D341Med (cell line): ENCODE results near the gene CIBAR2.
A peak's percentile ranks its signal among the peaks of the same experiment; 100 is the strongest.

Source experiments
- DNase-seq: peaks from one replicate; pipeline ENCODE4 v3.0.0; 2012; ENCODE audit warnings: low spot score

The CIBAR2 gene

DNA sequence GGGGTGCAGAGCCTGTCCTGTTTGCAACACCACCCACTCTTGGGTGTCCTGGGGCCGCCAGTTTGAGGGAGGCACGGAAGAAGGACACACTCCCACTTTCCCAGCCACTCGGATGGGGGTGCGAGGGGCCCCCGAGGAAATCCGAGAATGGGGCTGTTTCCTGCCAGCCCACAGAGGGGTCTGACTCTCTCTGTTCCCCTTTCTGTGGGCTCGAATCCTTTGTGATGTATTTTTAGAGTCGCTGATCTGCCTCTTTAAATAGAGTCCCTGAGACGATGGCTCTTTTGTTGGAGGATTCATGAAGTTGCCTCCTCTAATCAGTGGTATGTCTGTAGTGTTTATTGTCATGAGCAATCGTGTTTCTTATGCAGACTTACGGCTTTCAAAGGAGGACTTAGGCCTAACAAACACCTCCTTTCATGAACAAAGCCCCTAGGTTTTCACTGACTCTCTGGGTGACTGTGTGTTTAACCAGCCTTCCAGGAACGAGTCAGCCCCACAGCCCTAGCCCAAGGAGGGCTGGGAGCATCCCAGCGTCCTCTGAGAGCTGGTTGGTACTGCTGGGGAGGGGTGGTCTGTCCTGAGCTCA is 29.1 kb downstream of the CIBAR2 start:
- DNase-seq: no peak

DNA sequence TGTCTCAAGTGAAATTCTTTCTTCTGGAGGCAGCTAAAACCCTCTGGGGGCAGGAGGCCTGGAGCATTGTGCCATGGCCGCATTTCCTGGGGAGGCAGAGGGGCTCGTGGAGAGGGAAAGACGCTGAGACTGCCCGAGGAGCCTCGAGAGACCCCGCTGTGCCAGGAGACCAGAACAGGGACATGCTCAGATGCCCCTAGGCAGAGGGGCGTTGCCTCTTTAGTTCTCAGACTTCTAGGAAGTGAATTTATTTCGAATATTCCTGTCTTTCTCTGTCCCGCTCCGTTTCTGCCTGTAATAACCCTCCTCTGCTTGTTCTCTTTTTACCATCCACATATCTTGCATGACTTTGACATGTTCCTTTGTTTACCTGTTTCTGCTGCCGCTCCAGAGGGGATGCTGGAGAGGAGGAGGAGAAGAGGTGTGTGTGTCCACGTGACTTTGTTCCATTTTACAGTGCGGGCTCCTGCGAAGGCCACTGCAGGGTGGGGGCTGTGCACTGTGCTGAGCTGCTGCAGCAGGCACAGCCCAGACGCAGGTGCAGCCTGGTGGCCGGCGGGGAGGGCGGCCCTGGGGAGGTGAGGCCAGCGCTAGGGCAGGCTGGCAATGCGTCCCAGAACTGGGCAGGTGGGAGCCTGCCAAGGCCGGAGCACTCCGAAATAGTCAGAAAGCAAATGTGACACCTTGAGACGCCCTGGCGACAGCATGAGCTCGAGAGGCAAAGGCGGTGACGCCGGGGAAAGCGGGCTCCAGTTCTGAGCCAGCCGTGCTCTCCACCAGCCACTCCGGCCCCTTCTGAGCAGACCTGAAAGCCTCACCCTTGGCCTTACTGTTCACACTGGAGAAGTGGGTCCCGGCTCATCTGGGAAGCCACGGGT is 29.9 kb downstream of the CIBAR2 start:
- DNase-seq: no peak

DNA sequence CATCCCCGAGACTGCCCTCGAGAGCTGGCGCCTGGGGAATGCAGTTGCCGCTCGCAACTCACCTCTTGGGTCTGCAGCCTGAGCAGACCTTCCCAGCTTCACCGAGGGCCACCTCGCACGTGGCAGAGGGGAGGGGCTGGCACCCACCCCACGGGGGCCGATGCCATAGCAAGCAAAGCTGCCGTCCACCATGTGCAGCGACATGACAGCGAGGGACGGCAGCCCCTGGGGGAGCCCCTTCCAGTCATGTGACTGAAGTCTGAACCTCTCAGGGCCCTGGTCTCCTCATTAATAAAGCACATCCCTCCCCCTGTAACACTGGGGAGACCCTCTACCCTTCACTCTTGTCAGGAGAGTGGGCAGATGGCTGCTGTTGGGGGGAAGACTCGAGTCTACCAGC is 30.5 kb downstream of the CIBAR2 start:
- no peak for DNase-seq

DNA sequence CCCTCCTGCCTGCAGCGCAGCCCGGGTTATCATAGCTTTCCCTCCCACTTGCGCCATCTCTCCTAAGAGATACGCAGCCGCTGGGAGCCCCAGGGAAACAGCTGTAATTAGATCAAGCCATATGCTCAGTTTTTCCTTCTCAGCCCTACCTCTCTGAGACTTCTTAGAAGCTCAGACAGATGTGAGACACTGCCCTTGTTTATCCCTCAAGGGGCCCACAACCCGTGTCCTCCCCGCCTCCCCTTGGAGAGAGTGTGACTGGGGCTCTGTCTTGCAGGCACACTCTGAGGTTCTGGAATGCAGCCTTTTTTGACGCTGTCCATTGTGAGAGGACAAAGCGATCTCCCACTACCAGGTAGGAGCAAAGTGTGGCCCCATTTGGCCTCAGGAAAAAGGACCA is 31.2 kb downstream of the CIBAR2 start:
- peak; percentile 67 for DNase-seq

DNA sequence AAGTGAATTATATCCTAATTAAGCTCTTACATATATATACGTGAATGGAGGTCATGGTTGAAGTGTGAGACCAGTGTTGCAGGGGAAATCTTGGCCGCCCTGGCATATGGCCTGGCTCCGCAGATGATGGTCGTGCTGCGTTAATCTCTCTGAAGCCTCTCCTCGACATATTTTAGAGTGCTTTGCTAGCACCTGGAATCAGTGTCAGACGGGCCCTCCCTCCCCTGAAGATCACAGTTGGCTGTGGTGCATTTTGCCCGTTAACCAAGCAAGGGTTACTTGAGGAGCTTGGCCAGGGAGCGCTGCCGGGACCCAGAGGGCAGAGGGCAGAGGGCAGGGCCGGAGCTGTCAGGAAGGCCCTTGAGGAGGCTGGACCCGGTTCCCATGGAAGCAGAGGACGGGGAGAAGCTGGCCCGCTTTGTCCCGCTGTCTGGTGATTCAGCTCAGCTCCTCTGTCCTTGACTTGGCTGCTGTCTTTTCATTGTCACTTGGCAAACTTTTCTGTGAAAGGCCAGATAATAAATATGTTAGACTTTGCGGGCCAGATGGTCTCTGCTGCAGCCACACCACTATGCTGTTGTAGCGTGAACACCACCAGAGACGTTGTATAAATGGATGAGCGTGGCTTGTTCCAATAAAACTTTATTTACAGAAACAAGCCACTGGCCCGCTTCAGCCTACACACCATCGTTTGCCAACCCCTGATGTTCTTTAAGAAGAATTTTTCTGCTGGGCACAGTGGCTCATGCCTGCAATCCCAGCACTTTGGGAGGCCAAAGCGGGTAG is 32.3 kb downstream of the CIBAR2 start:
- peak; percentile 59 for DNase-seq

DNA sequence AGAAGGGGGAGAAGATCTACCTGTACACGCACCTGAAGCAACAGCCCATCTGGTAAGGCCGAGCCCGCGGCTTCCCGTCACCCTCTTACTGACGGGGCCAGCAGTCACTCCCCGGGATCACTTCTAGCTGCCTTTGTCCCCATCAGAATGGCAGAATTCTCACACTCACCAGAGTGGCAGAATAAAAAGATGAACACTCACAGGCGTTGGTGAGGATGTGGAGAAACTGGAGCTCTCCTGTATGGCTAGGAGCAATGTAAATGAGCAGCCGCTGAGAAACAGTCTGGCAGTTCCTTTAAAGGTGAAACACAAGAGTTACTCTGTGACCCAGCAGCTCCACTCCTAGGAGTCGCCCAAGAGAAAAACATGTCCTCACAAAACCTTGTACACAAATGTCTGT is 33.3 kb downstream of the CIBAR2 start:
- no peak for DNase-seq

DNA sequence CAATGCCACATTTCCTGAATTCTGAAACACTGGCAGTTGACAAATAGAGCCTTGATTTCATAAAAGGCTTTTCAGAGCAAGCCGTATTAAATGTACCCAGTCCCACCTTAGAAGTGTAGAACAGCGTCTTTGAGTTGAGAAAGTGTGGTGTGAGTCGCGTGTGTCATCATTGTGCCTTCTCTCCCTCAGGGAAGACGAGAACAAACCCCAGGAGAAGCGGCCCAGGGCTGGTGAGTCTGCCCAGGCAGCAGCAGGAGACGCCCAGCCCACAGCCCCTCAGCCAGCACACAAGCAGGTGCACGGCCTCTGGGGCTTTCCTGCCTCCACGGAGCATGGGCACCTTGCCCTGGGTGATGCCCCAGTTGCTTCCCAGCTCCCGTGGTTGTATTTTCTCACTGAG is 34.0 kb downstream of the CIBAR2 start:
- no peak for DNase-seq

DNA sequence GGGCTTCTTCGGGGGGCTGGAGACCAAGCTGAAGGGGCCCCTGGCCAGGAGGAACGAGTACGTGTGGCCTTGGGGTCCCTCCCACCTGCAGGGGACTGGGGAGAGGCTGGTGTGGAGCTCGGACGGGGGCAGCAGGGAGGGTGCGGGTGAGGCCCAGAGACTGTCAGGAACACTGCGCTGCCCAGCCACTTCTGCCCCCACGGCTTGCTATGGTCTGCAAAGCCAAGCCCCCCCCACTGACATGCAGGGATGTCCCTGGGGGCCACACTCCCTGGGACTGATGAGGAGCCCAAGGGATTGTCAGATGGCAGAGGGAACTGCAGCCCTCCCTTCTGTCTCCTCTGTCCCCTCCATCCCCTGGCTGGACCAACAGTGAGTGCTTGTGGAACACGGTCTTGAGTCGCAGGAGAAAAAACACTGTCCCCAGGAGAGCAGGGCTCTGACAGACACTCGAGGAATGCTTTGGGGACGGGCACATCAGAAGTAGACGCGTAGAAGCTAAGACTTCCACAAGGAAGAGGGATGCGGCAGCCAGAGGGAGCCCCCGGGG is 34.6 kb downstream of the CIBAR2 start:
- no peak for DNase-seq

DNA sequence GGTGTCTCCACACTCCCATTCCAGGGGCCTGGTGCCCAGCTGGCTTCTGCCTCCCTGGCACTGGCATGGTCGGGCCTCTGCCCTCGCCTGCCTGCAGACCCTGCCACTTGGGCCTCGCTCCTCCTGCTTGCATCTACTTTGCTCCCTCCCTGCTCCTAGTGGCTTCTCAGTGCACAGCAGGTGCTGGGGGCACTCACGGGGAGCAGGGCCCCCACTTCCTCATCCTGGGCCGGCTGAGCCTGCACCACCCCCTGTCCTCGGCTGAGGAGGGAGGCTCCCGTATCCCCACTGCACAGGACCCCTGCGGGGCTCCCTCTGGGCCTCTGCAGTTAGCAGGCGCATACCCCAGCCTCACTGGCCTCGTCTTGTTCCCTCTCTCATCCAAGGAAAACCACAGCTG is 35.2 kb downstream of the CIBAR2 start:
- DNase-seq: no peak

DNA sequence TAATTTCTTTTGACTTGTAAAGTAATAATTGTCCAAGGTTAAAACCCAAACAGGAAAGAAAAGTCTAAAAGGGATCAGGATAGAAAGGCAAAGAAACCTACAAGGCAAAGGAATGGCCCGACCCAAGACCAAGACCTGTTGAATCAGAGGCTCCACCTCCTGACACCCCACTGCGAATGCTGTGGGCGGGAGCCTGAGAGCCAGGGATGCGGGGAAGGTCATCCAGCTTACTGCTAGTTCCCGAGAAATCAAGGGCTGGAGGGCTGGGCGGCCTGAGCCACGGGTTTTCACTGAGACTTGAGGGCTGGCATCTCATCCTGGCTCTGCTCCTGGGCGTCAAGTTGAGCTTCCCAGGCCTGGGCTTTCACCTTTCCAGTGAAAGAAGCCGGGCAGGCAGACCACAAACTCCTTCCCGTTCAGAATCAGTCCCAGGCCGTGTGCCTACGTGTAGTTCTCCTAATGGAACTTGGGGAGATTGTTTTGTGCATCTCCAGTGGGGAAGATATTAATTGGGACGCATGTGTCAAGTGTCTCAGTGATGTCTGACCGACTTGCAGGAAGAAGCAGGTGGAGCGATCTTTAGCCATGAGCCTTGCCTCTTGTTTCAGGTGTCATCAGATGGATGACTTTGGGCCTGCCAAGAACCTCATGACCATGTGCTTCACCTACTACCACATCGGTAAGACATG is 36.9 kb downstream of the CIBAR2 start:
- DNase-seq: no peak

DNA sequence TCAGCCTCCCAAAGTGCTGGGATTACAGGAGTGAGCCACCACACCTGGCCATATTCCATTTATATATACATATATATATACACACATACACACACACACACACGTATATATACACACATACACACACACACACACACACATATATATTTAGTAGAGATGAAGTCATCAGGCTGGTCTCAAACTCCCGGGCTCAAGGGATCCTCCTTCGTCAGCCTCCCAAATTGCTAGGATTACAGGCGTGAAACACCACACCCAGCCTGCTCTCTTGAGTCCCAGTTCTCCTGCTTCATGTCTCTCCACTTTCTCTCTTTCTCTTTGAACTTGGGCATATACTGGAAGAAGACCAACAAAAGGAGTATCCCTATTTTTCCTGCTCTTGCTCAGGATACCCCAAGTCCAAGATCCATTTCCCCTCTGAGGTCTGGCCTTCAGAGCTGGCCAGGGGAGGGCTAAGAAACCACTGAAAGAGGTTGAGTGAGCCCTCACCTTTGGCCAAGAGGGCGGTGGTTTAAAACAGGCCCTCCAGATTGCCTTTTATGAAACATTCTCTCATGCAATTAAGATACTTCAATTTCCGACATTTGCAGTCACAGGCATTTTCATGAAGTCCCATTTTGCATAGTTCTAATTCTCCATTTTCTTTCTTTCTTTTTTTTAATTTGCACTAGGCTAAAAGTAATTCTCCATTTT is 37.9 kb downstream of the CIBAR2 start:
- no peak for DNase-seq

DNA sequence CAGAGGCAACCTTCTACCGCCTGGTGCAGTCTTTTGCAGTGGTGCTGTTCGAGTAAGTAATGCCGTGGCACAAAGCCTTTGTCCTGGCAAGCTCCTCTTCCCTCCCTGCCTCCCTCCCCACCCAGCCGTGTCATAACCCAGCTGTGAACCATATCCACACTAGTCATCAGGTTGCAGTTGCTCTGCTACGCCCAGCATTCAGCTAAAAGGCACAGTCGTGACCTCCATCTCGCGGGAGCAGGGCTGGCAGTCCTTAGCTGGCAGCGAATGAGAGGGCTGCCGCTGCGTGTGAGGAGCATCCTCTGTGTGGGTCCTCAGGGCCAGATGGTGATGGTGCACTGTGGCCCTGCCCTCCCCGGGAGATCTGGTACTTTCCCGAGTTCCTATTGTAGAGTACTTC is 39.3 kb downstream of the CIBAR2 start:
- DNase-seq: no peak

DNA sequence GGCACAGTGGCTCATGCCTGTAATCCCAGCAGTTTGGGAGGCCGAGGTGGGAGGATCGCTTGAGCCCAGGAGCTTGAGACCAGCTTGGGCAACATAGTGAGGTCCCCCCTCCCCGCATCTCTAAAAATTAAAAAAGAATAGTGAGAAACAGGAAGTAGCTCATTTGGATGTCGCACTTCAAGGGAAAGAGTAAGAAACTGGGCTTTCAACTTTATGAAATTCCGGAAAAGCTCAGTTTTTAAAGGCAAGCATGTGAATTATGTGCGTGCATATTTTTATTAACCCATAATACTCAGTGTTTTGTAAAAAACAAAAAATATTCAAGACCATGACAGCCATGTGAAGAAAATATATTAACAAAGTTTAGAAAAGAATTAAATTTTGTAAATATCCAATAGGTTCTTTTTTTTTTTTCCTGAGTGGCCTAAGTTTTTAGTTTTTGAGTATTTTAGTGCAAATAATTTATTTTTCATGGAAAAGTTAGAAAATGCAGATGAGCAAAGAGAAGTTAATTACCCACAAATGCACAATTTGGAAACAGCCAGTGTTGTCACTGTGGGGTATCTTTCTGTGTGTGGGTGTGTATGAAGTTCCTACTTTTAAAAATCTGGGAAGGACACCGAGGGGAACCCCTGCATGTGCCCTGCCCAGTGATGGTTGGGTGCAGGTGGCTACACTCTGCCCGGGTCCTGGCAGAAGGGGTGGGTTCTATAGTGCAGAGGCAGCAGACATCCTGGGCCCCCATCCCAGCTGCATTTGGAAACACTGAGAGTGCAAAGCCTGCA is 40.0 kb downstream of the CIBAR2 start:
- DNase-seq: no peak

DNA sequence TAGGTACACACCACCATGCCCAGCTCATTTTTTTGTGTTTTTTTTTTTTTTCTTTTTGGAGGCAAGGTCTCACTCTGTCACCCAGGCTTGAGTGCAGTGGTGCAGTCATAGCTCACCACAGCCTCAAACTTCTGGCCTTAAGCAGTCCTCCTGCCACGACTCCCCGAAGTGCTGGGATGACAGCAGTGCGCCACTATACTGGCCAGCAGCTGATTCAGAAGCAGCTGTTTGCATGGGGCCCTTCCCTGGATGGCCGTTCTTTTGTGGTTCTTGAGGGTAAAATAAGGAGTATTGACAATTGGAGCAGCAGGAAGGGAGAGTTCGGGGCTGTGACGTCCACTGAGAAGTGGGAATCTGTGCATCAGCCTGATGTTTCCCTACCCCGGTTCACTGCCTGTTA is 43.1 kb downstream of the CIBAR2 start:
- no peak for DNase-seq

DNA sequence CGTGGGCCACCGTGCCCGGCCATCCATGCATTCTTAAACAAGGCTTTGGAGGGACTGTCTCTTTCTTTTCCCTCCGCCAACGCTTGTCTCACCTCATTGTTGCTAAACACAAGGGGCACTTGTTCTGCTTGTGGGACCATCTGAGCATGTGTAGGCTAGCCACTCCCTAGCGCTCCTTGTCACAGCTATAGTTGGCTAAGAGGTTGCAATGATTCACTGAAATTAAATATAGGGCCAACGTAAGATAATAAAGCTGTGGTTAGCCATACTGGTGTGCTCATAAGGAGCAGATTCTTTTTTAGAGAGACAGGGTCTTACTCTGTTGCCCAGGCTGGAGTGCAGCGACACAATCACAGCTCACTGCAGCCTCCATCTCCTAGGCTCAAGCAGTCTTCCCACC is 43.5 kb downstream of the CIBAR2 start:
- no peak for DNase-seq

DNA sequence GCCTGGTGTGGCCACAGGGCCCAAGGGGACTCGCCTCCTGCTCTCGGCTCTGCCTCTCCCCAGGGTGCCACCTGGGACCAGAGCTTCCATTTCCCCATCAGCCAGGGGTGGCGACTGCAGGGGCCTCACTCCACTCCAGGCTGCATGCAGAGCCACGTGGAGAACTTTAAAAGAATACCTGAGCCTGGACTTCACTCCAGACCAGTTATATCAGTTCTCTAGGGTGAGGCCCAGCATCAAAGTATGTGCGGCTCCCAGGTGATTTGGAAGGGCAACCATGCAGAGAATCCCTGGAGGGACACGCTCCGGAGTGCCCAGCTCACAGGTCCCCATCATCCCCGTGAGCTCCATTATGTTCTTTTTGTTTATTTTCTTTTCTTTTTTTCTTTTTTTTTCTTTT is 44.8 kb downstream of the CIBAR2 start:
- DNase-seq: no peak

DNA sequence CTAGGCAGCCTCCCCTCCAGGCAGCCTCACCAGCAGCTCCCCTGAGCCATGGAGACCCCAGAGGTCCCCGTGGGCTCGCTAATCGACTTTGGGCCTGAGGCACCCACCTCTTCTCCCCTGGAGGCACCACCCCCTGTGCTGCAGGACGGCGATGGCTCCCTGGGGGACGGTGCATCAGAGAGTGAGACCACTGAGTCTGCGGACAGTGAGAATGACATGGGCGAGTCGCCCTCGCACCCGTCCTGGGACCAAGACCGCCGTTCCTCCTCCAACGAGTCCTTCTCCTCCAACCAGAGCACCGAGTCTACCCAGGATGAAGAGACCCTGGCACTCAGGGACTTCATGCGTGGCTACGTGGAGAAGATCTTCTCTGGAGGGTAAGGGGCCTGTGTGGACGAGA is 45.2 kb downstream of the CIBAR2 start:
- no peak for DNase-seq

DNA sequence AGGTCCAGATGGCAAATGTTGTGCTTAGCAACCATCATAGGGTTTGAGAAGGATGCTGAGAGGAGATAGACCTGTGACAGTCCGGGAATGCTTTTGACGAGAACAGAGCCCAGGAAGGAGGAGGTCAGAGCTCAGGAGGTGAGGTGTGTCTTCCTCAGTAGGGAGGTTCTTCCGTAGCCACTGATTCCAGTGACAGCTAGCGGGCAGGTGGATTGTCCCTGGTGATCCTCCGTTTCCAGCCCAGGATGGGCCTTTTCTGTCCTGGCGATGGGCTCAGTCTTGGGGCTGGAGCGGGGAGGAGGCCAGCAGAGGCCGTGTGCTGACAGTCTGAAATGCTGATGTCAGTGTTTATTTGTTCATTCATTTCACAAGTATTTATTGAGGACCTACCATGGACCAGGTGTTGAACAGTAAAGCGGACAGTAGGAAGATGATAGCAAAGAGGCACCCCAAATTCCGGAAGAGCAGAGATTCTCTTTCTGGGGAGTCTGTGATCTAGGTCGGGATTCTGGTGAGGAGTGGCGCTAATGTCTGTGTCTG is 45.9 kb downstream of the CIBAR2 start:
- no peak for DNase-seq

DNA sequence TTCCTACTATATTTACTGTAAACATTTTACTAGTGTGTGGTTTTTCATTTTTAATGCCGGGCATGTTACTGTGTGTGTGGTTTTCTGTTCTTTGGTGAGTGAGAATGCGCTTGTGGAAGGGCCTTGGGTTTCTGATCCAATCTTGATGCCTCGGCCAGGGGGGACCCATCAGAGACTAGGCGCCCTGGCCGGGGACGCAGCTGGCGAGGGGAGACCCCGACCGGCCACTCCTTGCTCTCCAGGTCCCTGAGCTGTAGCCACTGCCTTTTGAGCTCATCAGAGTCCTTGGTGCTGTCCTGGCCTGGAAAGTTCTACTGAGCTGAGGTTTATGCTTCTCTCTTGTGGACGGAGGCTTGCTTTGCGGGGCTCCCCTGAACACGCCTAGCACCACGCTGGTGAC is 47.2 kb downstream of the CIBAR2 start:
- no peak for DNase-seq

DNA sequence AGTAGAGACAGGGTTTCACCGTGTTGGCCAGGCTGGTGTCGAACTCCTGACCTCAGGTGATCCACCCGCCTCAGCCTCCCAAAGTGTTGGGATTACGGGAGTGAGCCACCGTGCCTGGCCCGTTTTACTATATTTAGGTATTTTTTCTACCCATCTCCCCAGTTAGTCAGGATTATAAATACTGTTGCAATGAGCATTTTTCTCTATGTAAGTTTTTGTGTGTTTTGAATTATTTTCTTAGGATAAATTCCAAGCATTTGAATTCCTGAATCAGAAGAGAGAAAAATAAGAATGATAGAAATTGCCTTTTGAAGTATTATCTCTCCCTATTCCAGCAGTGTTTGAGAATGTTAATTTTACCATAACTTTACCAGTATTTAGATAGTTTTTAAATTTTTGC is 48.1 kb downstream of the CIBAR2 start:
- no peak for DNase-seq

DNA sequence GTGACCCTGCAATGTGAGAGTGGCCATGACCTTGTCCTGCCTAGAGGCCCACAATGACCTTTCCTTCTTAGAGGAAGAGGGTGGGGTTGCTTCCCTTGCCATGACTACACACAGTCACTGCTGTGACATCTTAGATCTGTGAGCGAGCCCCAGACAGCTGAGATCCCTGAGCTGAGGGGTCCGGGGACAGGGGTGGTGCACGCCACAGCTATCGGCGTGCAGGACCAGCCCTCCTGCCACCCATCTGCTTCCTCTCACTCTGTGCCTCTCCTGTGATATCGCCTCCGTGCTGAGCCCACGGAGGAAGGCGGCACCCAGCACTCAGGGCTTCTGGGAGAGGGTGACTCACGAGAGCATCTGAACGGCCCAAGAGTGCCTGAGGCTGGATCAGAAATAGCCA is 49.4 kb downstream of the CIBAR2 start:
- DNase-seq: no peak
